ENCODE results near the gene NAIF1. TPM values are rescaled to one million over a fixed set of nuclear protein-coding genes. Genes with fewer than 3 reads are reported as not detected.
A peak's percentile ranks its signal among the peaks of the same experiment; 100 is the strongest.

Gene NAIF1
- total and polyA plus RNA-seq, 10 of the 15 experiments (the other 5 are each of a cell fraction or from before 2014, with no cell fraction given): 2.4 to 14.2 (median 7.1) TPM

- in situ Hi-C loops (cut with MboI): no loop called here
- ATAC-seq (no peak), FAIRE-seq (no peak), DNase-seq (ENCODE audit: low read depth, low spot score) (no peak)
- SMC1A ChIA-PET (ENCODE audit: uncharacterized antibody, unreplicated experiment): interaction anchor here (1.6 kb wide), 1 partner anchor 79 kb away, joined by 3 read pairs; no protein-coding TSS in a partner anchor
- Histone ChIP-seq H3K4me2 (ENCODE audit: control insufficient read depth, insufficient read depth) (no peak overlapping the region), H3K79me2 (ENCODE audit: control insufficient read depth, insufficient read depth, low read length) (no peaks in the 10 kb centered on the region), H3K4me3 (no peak overlapping the region), H4K20me1 (ENCODE audit: control insufficient read depth, insufficient read depth) (no peaks in the 10 kb centered on the region), H3K9me3 (replicated peaks; ENCODE audit: control insufficient read depth, insufficient read depth, low read length) (no peaks in the 10 kb centered on the region; the same call in 2 of the 3 replicates), H2AFZ (ENCODE audit: control insufficient read depth, low read depth, low read length) (no peak overlapping the region), H3K27ac (ENCODE audit: control insufficient read depth, insufficient read depth) (no peak overlapping the region), H3K36me3 (ENCODE audit: control insufficient read depth in 2 of 2, insufficient read depth in 2 of 2, low read length in 1 of 2) (no peaks in the 10 kb centered on the region), H3K4me1 (ENCODE audit: control insufficient read depth, insufficient read depth, low read length) (peaks cover 31% of the 10 kb centered on the region), H3K9ac (ENCODE audit: control insufficient read depth, insufficient read depth, low read length) (no peak overlapping the region), H3K27me3 (replicated peaks in 1 of 2; ENCODE audit: control insufficient read depth in 2 of 2, insufficient read depth in 2 of 2, low read length in 1 of 2) (no peaks in the 10 kb centered on the region; a peak in 1 of 4 replicates)
- 65% methylated on average over 2 of the region's 2 CpGs for WGBS (ENCODE audit: insufficient coverage, insufficient replicate concordance, low lambda C conversion rate, missing lambda C conversion rate)
- no TSS peak for BruUV-seq (replicated peaks)
- RAD21 ChIA-PET (ENCODE audit: unreplicated experiment): no interaction called here
- POLR2A ChIA-PET: no interaction called here
- CTCF ChIA-PET: interaction anchor here (0.9 kb wide), 1 partner anchor 12 kb away, joined by 4 read pairs; no protein-coding TSS in a partner anchor
- intact Hi-C loops (cut with micrococcal nuclease; ENCODE audit: unreplicated experiment): no loop called here
- no peak for TF ChIP-seq SMAD1 (IDR thresholded peaks at IDR 0.05; ENCODE audit: low read depth, partially characterized antibody)
- peak; percentile 43 for TF ChIP-seq SPI1 (IDR thresholded peaks at IDR 0.05; ENCODE audit: borderline replicate concordance, insufficient read depth, low read depth, low read length)
- no peak for TF ChIP-seq MLLT1 (IDR thresholded peaks at IDR 0.05)
These were observed 44.2 kb downstream of the NAIF1 start for GRCh38 chr9:128022886-128023285.

- in situ Hi-C loops (cut with MboI): no loop called here
- no peaks in the 10 kb centered on the region for H3K9me3 ChIP-seq (replicated peaks; ENCODE audit: control insufficient read depth, insufficient read depth, low read length)
- no peaks in the 10 kb centered on the region for H3K79me2 ChIP-seq (ENCODE audit: control insufficient read depth, insufficient read depth, low read length)
- ChIA-PET POLR2A (no interaction called here), CTCF (interaction anchor here (0.9 to 2.9 kb wide), 5 partner anchors 12 to 104 kb away, joined by 3 to 13 read pairs (median 4); no protein-coding TSS in a partner anchor), RAD21 (ENCODE audit: unreplicated experiment) (interaction anchor here (0.7 kb wide), 1 partner anchor 12 kb away, joined by 3 read pairs; no protein-coding TSS in a partner anchor), SMC1A (ENCODE audit: uncharacterized antibody, unreplicated experiment) (interaction anchor here (1.1 kb wide), 1 partner anchor 18 kb away, joined by 3 read pairs; no protein-coding TSS in a partner anchor)
- no peak overlapping the region for H3K4me3 ChIP-seq
- no TSS peak for BruUV-seq (replicated peaks)
- no peaks in the 10 kb centered on the region for H4K20me1 ChIP-seq (ENCODE audit: control insufficient read depth, insufficient read depth)
- H3K27ac ChIP-seq (ENCODE audit: control insufficient read depth, insufficient read depth): no peak overlapping the region
- H3K27me3 ChIP-seq (replicated peaks in 1 of 2; ENCODE audit: control insufficient read depth in 2 of 2, insufficient read depth in 2 of 2, low read length in 1 of 2): no peaks in the 10 kb centered on the region; a peak in 1 of 4 replicates
- WGBS (ENCODE audit: insufficient coverage, insufficient replicate concordance, low lambda C conversion rate, missing lambda C conversion rate): 86% methylated on average over 1 of the region's 1 CpG
- H3K36me3 ChIP-seq (ENCODE audit: control insufficient read depth in 2 of 2, insufficient read depth in 2 of 2, low read length in 1 of 2): no peaks in the 10 kb centered on the region
- intact Hi-C loops (cut with micrococcal nuclease; ENCODE audit: unreplicated experiment): no loop called here
- ATAC-seq (no peak), DNase-seq (ENCODE audit: low read depth, low spot score) (no peak), FAIRE-seq (no peak)
- TF ChIP-seq STAT1 (conservative IDR thresholded peaks at IDR 0.05) (no peak), RFX5 (IDR thresholded peaks at IDR 0.05; ENCODE audit: low read depth, low read length) (no peak), SREBF2 (IDR thresholded peaks at IDR 0.05; ENCODE audit: low read length) (no peak), TBL1XR1 (IDR thresholded peaks at IDR 0.05; ENCODE audit: low read depth, low read length) (no peak), RAD21 (IDR thresholded peaks at IDR 0.05; ENCODE audit: insufficient read depth, low read depth, low read length) (no peak), ETV6 (conservative IDR thresholded peaks at IDR 0.05 in 1 of 2, IDR thresholded peaks at IDR 0.05 in 1 of 2; ENCODE audit: borderline replicate concordance in 1 of 2, low read depth in 1 of 2) (no peak), CHD4 (IDR thresholded peaks at IDR 0.05) (no peak), KDM1A (IDR thresholded peaks at IDR 0.05; ENCODE audit: borderline replicate concordance) (no peak)
- peaks cover 13% of the 10 kb centered on the region for H3K4me1 ChIP-seq (ENCODE audit: control insufficient read depth, insufficient read depth, low read length)
- H3K9ac ChIP-seq (ENCODE audit: control insufficient read depth, insufficient read depth, low read length): no peak overlapping the region
- no peak overlapping the region for H2AFZ ChIP-seq (ENCODE audit: control insufficient read depth, low read depth, low read length)
- no peak overlapping the region for H3K4me2 ChIP-seq (ENCODE audit: control insufficient read depth, insufficient read depth)
These were observed 46.0 kb downstream of the NAIF1 start for GRCh38 chr9:128021098-128021497.
